GM18519 (cell line): Measurements from ENCODE around the gene KCNE2.
A peak's percentile ranks its signal among the peaks of the same experiment; 100 is the strongest.

Source experiments
- ATAC-seq: cut with Tn5 transposase; IDR thresholded peaks from one replicate; pipeline ENCODE4 v1.9.1; 2021; ENCODE audit warnings: mild to moderate bottlenecking, moderate library complexity; ENCODE audit not compliant: unreplicated experiment, low FRiP score

The KCNE2 gene

GRCh38 chr21:34363733-34364132 lies at the start of gene KCNE2:
Gene KCNE2 (plus strand): TSS chr21:34364006. CDS start chr21:34370479, 6,473 bp downstream.
- ATAC-seq = no peak

- ATAC-seq = no peak
These were observed 44.2 kb upstream of the KCNE2 start for GRCh38 chr21:34319585-34319984.

- no peak for ATAC-seq
These were observed 43.8 kb upstream of the KCNE2 start for GRCh38 chr21:34320011-34320410.

- ATAC-seq = no peak
These were observed 33.8 kb upstream of the KCNE2 start for GRCh38 chr21:34330055-34330454.

GRCh38 chr21:34331726-34332125 lies 32.1 kb upstream of the KCNE2 start:
- ATAC-seq = no peak

- ATAC-seq = no peak
These were observed 31.5 kb upstream of the KCNE2 start for GRCh38 chr21:34332347-34332746.

GRCh38 chr21:34333121-34333739 lies 30.6 kb upstream of the KCNE2 start:
- no peak for ATAC-seq

GRCh38 chr21:34335316-34335715 lies 28.5 kb upstream of the KCNE2 start:
- ATAC-seq = no peak

- ATAC-seq = no peak
These were observed 27.6 kb upstream of the KCNE2 start for GRCh38 chr21:34336245-34336644.

GRCh38 chr21:34336756-34337391 lies 26.9 kb upstream of the KCNE2 start:
- ATAC-seq = no peak

- no peak for ATAC-seq
These were observed 26.1 kb upstream of the KCNE2 start for GRCh38 chr21:34337741-34338140.

GRCh38 chr21:34338226-34338625 lies 25.6 kb upstream of the KCNE2 start:
- no peak for ATAC-seq

GRCh38 chr21:34340061-34340460 lies 23.7 kb upstream of the KCNE2 start:
- ATAC-seq = no peak

GRCh38 chr21:34342476-34342875 lies 21.3 kb upstream of the KCNE2 start:
- no peak for ATAC-seq

- ATAC-seq = no peak
These were observed 20.5 kb upstream of the KCNE2 start for GRCh38 chr21:34343347-34343746.

- no peak for ATAC-seq
These were observed 19.9 kb upstream of the KCNE2 start for GRCh38 chr21:34343838-34344381.

GRCh38 chr21:34344584-34344983 lies 19.2 kb upstream of the KCNE2 start:
- ATAC-seq = no peak

GRCh38 chr21:34345091-34345871 lies 18.5 kb upstream of the KCNE2 start:
- no peak for ATAC-seq

GRCh38 chr21:34345892-34346291 lies 17.9 kb upstream of the KCNE2 start:
- ATAC-seq = no peak

- ATAC-seq = no peak
These were observed 14.8 kb upstream of the KCNE2 start for GRCh38 chr21:34348890-34349519.

- ATAC-seq = peak; percentile 65
These were observed 12.0 kb upstream of the KCNE2 start for GRCh38 chr21:34351786-34352241.
